ENCODE data around the gene SYT5. TPM values are rescaled to one million over a fixed set of nuclear protein-coding genes. Genes with fewer than 3 reads are reported as not detected.
A peak's percentile ranks its signal among the peaks of the same experiment; 100 is the strongest.

The SYT5 gene
- total RNA-seq, 1 donor from 2014 or later, result 1.9 TPM

GRCh38 chr19:55147545-55148251 is 32.4 kb downstream of the SYT5 start:
- no peak for DNase-seq (ENCODE audit: low spot score)

- peak; percentile 28 for DNase-seq (ENCODE audit: low spot score)
Measured at GRCh38 chr19:55146705-55147273, 33.3 kb downstream of the SYT5 start.

GRCh38 chr19:55146078-55146704 is 33.9 kb downstream of the SYT5 start:
- no peak for DNase-seq (ENCODE audit: low spot score)

GRCh38 chr19:55145232-55145631 is 34.9 kb downstream of the SYT5 start:
- no peak for DNase-seq (ENCODE audit: low spot score)

GRCh38 chr19:55141696-55142095 is 38.4 kb downstream of the SYT5 start:
- DNase-seq (ENCODE audit: low spot score), result no peak

- DNase-seq (ENCODE audit: low spot score), result no peak
Measured at GRCh38 chr19:55137915-55138314, 42.2 kb downstream of the SYT5 start.

- no peak for DNase-seq (ENCODE audit: low spot score)
Measured at GRCh38 chr19:55136399-55137102, 43.5 kb downstream of the SYT5 start.

GRCh38 chr19:55134736-55135135 is 45.4 kb downstream of the SYT5 start:
- DNase-seq (ENCODE audit: low spot score), result no peak

- DNase-seq (ENCODE audit: low spot score), result no peak
Measured at GRCh38 chr19:55133639-55134444, 46.2 kb downstream of the SYT5 start.

GRCh38 chr19:55132453-55133129 is 47.5 kb downstream of the SYT5 start:
- no peak for DNase-seq (ENCODE audit: low spot score)

GRCh38 chr19:55131421-55131820 is 48.7 kb downstream of the SYT5 start:
- no peak for DNase-seq (ENCODE audit: low spot score)

Other genes starting within 250 kb of the SYT5 start
- 0.24 TPM for gene NLRP7, start 232.8 kb downstream of the SYT5 start, total RNA-seq (ENCODE audit: insufficient read depth, low replicate concordance)
- 9.6 TPM for gene NLRP2, start 213.9 kb downstream of the SYT5 start, total RNA-seq (ENCODE audit: insufficient read depth, low replicate concordance)
- gene GP6, start 142.0 kb downstream of the SYT5 start, total RNA-seq (ENCODE audit: insufficient read depth, low replicate concordance), result not detected
- gene RDH13, start 117.1 kb downstream of the SYT5 start, total RNA-seq (ENCODE audit: insufficient read depth, low replicate concordance), result 17.3 TPM
- 5.8 TPM for gene EPS8L1, start 104.4 kb downstream of the SYT5 start, total RNA-seq (ENCODE audit: insufficient read depth, low replicate concordance)
- gene PPP1R12C, start 62.7 kb downstream of the SYT5 start, total RNA-seq (ENCODE audit: insufficient read depth, low replicate concordance), result 31.3 TPM
- 0.72 TPM for gene TNNT1, start 31.1 kb downstream of the SYT5 start, total RNA-seq (ENCODE audit: insufficient read depth, low replicate concordance)
- gene TNNI3, start 22.6 kb downstream of the SYT5 start, total RNA-seq (ENCODE audit: insufficient read depth, low replicate concordance), result 3.6 TPM
- 1.4 TPM for gene DNAAF3, start 13.7 kb downstream of the SYT5 start, total RNA-seq (ENCODE audit: insufficient read depth, low replicate concordance)
- 0.24 TPM for gene PTPRH, start 29.2 kb upstream of the SYT5 start, total RNA-seq (ENCODE audit: insufficient read depth, low replicate concordance)
- gene TMEM86B, start 48.5 kb upstream of the SYT5 start, total RNA-seq (ENCODE audit: insufficient read depth, low replicate concordance), result 4.1 TPM
- 10.4 TPM for gene PPP6R1, start 78.7 kb upstream of the SYT5 start, total RNA-seq (ENCODE audit: insufficient read depth, low replicate concordance)
- gene HSPBP1, start 99.8 kb upstream of the SYT5 start, total RNA-seq (ENCODE audit: insufficient read depth, low replicate concordance), result 7.0 TPM
- gene BRSK1, start 103.7 kb upstream of the SYT5 start, total RNA-seq (ENCODE audit: insufficient read depth, low replicate concordance), result not detected
- gene TMEM150B, start 145.1 kb upstream of the SYT5 start, total RNA-seq (ENCODE audit: insufficient read depth, low replicate concordance), result 2.2 TPM
- gene KMT5C, start 159.6 kb upstream of the SYT5 start, total RNA-seq (ENCODE audit: insufficient read depth, low replicate concordance), result 10.6 TPM
- not detected for gene COX6B2, start 174.4 kb upstream of the SYT5 start, total RNA-seq (ENCODE audit: insufficient read depth, low replicate concordance)
- gene GARIN5B, start 183.0 kb upstream of the SYT5 start, total RNA-seq (ENCODE audit: insufficient read depth, low replicate concordance), result not detected
- 12.0 TPM for gene IL11, start 190.2 kb upstream of the SYT5 start, total RNA-seq (ENCODE audit: insufficient read depth, low replicate concordance)
- not detected for gene TMEM190, start 196.5 kb upstream of the SYT5 start, total RNA-seq (ENCODE audit: insufficient read depth, low replicate concordance)
- 8.9 TPM for gene TMEM238, start 204.0 kb upstream of the SYT5 start, total RNA-seq (ENCODE audit: insufficient read depth, low replicate concordance)
- 227 TPM for gene RPL28, start 205.6 kb upstream of the SYT5 start, total RNA-seq (ENCODE audit: insufficient read depth, low replicate concordance)
- gene UBE2S, start 227.5 kb upstream of the SYT5 start, total RNA-seq (ENCODE audit: insufficient read depth, low replicate concordance), result 19.3 TPM

Measured in umbilical cord (tissue), 2 donors.